HG03558 (cell line): ENCODE data around the gene RPRML.

Experiments
- ATAC-seq: cut with Tn5 transposase; IDR thresholded peaks from one replicate; pipeline ENCODE4 v1.9.1; 2021; ENCODE audit warnings: moderate number of reproducible peaks; ENCODE audit not compliant: unreplicated experiment; ENCODE audit errors: extremely low read depth

Gene RPRML

DNA sequence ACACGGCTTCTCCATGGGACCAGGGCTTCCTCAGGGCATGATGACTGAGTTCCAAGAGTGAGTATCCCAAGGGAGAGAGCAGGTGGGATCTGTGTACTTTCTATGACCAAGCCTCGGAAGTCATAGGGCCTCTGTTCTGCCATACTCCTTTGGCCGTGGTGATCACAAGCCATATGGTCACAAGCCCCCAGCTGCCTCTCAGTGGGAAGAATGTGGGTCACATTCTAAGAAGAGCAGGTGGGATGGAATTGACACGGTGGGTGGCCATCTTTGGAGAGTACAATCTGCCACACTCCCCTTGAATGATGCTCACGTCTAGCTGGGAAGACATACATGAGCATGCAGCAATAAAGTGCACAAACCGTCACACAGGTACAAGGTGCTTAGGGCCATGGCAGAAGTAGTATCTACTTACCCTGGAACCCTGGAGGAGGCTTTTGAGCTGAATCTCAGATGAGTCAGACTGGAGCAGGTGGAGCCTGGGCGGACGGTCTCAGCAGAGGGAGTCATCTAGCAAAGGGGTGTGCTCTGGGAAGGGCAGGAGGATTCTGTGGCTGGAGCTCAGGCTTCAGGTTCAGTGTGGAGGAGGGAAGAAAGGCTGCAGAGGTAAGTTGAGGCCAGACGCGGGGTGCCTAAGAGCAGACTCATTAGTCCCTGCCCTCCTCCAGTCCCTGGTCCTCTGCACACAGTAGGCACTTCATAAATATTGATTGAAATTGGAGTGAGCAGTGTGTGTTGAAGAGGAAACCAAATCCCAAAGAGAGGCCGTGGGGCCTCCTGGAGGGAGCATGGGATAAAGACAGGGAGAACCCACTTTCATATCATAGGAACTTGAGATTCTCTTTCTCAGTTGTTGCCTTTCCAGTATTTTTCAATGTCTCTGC, 29.5 kb downstream of the RPRML start:
- ATAC-seq, result no peak

GRCh38 chr17:46948544-46948943, 30.5 kb downstream of the RPRML start:
- ATAC-seq, result no peak

- no peak for ATAC-seq
These were observed 31.8 kb downstream of the RPRML start for GRCh38 chr17:46947216-46947615.

- no peak for ATAC-seq
These were observed 34.1 kb downstream of the RPRML start for GRCh38 chr17:46944931-46945330.

- no peak for ATAC-seq
These were observed 35.3 kb downstream of the RPRML start for GRCh38 chr17:46943501-46944393.

DNA sequence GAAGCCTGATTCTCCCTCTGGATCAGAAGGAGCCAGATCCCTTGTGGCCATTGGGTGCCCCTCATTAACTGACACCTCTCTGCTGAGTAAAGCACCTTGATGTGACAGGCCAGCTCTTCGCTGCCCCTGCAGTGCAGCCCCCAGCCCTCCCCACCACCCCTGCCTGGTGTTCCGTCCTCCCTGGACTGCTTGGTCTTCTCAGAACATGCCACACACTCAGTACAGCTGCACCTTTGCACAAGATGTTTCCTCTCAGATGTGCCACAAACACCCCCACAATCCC, 35.9 kb downstream of the RPRML start:
- no peak for ATAC-seq

DNA sequence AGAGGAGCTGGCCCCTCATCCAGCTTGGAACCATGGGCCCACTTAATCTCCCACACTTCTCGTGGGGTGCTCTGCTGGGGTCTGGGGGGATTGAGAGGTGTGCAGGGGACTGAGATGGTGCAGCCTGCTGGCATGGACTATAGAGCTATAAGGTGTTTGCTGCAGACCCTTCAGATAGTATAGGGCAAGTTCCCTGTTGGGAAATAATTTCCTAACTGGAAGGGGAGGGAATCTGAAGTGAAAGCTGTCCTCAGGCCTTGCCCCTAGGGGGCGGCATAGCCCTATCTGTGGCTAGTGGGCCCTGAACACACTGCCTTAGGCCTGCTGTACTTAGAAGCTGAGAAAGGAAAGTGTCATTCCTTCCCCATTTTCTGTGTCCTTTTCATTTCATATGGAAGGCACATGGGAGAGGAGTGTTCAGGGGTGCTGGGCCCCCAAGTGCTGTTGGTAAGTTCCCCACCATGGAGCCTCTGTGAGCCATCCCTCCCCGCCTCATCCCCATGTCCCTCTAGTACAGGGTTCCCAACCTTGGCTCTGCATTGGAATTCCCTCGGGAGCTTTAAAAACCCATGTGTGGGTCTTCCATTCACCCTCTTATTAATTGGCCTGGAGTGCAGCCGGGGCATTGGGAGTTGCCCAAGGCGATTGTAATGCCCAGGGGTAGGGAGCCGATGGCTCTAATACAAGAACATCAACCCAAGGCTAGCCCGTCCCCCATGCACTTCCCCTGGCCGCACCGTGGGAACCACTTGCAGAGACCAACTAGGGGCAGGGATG, 36.4 kb downstream of the RPRML start:
- no peak for ATAC-seq

- ATAC-seq, result no peak
These were observed 38.2 kb downstream of the RPRML start for GRCh38 chr17:46940692-46941404.

- ATAC-seq, result no peak
These were observed 43.3 kb downstream of the RPRML start for GRCh38 chr17:46935658-46936266.

DNA sequence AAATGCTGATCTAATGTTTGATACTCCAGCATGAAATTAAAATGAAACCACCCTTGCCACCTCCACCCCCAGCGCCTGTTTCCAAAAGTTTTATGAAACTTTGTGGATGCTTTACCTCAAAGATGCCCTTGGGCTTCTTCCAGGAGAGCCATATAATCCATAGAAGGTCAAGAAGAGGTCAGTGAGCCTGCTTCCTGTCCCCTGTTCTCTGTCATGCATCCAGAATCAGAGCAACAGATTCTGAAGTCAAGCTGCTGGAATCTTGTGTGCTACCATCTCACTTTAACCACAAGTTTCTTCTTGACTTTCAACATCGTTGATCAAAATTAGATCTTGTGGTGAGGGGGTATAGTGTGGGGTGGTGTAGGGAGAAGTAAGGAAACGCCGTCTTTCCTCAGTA, 47.5 kb downstream of the RPRML start:
- no peak for ATAC-seq

DNA sequence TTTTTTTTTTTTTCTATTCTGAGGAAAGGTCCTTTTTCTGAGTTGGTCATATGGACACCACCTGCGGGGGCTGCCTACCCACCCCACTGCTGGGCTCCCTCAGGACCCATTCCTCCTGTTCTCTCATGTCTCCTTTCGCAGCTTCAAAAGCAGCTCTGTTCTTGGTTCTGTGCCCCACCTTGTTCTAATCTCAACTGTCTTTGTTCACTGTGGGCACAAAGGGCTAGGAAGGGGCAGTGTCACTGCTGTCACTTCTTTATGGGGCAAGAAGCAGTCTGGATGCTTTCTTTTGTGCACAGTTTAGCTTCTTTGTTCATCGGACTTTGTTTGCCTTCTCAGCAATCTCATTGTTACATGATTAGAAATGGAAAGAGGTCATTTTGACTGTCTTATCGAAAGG, 49.0 kb downstream of the RPRML start:
- ATAC-seq, result no peak

GRCh38 chr17:46929413-46929812, 49.6 kb downstream of the RPRML start:
- no peak for ATAC-seq

- no peak for ATAC-seq
These were observed 50.4 kb downstream of the RPRML start for GRCh38 chr17:46928467-46929261.
